GM12872 (cell line): ENCODE results near the gene GFRAL.

ENCODE experiments used
- CTCF ChIP-seq: IDR thresholded peaks from 3 replicates; pipeline ENCODE4 v1.5.1; 2011; ENCODE audit warnings: low read depth, mild to moderate bottlenecking, low read length, moderate library complexity; ENCODE audit not compliant: insufficient read depth

Gene GFRAL

GRCh38 chr6:55433446-55434130 is 106.3 kb downstream of the GFRAL start:
- TF ChIP-seq CTCF: no peak

GRCh38 chr6:55437141-55437540 is 109.9 kb downstream of the GFRAL start:
- TF ChIP-seq CTCF: no peak

- no peak for TF ChIP-seq CTCF
Measured at GRCh38 chr6:55438203-55438602, 110.9 kb downstream of the GFRAL start.

GRCh38 chr6:55443238-55444134 is 116.2 kb downstream of the GFRAL start:
- TF ChIP-seq CTCF: no peak

- TF ChIP-seq CTCF: peak; percentile 38; the same call in 1 of the 3 replicates
Measured at GRCh38 chr6:55445648-55446204, 118.5 kb downstream of the GFRAL start.

- TF ChIP-seq CTCF: no peak
Measured at GRCh38 chr6:55447891-55448290, 120.6 kb downstream of the GFRAL start.

GRCh38 chr6:55448451-55448850 is 121.2 kb downstream of the GFRAL start:
- TF ChIP-seq CTCF: no peak
